ENCODE results near the gene LPP.
A peak's percentile ranks its signal among the peaks of the same experiment; 100 is the strongest.

Gene LPP

DNA sequence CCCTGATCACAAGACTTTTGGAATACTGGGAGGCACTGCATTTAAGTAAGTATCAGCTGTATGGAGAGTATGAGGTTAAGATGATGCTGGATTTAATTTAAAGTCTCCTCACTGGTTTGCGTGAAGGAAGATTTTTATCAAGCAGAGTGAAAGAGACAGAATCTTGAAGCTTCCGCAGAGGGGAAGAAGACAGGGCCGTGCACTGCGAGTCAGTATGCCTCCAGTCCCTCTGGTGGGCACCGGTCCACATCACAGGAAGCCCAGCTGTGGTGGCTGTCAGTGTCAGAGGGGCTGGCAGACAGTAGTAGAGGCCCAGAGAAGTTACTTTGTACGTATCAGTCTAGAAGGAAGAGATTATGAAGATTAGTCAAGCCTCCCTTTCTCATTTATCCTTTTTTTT lies 638.8 kb downstream of the LPP start:
- DNase-seq (ENCODE audit: low read depth): peak; percentile 20

DNA sequence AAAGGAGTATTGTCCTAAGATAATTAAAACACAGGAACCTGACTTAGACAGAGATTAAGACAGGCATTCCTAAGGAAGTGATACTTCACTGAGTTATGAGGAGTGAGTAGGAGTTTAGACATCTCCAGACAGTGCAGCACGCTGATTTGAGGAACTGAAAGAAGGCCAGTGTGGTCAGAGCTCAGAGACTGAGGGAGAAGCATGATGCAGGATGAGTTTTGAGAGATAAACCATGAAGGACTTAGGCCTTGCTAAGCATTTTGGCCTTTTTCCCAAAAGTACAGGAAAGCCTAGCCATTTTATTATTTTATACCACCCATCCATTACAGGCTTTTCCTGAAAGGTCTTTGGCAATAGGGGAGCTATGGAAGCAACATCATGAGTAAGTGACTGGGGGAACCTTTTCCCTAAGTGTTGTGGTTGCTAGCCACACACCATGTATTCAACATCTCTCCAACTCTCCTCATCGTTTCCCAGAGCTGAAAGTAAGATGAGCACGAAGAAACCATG lies 642.2 kb downstream of the LPP start:
- DNase-seq (ENCODE audit: low read depth): peak; percentile 94

DNA sequence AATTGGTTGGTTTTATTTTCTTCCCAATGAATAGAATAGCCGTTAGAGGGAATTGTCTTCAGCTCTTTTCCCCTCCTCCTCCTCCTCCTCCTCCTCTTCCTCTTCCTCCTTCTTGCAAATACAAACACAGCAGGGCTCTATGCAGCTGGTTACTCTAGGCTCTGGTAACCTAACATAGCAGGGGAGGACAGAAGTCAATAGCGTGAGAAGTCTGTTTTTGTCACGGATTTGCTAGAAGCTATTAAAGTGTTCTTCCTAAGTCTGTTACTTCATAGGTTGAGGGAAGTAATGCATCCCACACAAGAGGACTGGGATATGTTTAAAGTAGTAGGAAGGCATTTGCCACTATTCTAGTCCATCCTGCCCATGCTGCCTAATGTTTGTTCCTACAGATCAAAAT lies 643.1 kb downstream of the LPP start:
- DNase-seq (ENCODE audit: low read depth): no peak

DNA sequence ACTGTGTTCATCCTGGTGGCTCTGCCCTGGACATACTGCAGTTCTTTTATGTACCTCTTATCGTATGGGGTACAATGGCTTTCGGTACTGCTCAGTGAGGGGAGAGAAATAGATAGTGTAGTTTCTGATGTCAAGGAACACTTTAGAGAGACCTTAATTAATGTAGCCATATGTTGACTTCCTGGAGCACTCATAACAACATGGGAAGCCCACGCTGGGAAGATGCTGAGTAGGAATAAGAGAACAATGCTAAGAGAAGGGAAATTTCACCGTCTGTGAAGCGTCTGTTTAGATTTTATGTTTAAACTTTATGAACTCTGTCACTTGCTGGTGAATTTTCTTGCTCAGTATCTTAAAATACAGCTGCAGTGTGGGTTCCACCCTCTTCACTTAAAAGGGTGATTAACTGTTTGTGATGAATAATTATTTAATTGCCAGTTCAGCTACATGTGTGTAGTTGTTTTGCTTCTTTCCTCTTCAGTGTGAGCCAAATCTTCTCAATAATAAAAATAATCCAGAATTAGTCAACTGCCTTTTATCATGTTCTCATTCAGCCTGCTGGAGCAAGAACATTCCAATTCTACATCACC lies 644.7 kb downstream of the LPP start:
- no peak for DNase-seq (ENCODE audit: low read depth)

DNA sequence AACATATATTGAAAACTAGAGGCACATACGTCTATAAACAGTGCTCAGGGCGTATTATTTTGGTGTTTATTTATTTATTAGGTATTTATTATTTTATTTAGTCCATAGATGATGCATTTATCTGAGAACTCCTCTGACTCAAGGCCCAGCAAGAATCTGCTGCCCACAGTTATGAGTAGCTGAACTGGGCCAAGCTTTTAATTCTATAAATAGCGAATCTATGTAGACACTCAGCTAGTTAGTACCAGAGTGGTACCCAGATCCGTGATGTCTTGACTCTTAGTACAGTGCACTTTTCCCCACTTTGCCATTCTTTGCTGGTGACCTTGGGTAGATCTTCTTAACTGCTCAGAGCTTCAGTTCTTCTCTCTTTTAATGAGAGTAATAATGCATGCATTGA lies 647.4 kb downstream of the LPP start:
- no peak for DNase-seq (ENCODE audit: low read depth)

DNA sequence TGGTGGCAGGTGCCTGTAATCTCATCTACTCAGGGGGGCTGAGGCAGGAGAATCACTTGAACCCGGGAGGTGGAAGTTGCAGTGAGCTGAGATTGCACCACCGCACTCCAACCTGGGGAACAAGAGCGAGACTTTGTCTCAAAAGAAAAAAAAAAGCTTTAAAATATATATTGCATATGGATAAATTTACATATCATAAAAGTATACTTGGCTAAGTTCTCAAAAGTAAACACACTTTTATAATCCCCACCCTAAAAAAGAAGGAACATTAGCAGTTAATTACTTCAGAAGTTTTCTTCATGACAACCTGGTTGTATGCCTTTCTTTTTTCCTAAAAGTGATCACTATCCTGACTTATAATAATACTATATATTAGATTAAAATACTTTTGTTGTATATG lies 648.7 kb downstream of the LPP start:
- DNase-seq (ENCODE audit: low read depth): no peak

DNA sequence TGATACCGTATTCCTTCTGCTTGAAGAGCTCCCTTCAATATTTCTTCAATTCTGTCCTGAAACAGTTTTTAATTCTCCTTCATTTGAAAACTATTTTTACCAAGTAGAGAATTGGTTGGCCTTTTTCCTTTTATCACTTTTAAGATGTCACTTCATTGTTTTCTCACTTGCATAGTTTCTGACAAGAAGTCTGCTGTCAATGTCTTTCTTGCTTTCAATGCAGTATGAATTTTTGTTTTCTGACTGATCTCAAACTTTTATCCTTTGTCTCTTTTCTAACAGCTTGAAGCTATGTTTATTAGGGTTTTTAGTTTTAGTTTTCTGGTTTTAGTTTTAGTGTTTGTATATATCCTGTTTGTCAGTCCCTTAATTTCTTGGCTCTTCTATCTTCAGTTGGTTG lies 653.0 kb downstream of the LPP start:
- DNase-seq (ENCODE audit: low read depth): peak; percentile 34

DNA sequence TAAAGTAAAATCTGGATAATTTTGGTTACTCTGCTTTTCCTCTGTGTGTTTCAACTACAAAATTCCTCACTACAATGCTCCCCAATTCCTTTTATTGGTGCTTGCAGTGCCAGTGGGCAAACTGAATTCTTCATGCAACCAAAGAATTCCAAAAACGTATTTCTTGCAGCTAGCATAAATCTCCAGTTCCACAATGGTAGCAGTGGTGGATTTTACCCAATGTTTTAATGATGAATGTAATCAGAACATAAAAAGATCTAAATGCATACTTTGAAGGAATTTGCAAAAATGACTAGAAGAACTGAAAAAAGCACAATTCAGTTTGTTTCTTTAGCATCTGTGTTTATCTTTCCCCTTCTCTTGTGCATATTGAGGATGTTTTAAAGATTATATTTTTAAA lies 658.2 kb downstream of the LPP start:
- DNase-seq (ENCODE audit: low read depth): no peak

DNA sequence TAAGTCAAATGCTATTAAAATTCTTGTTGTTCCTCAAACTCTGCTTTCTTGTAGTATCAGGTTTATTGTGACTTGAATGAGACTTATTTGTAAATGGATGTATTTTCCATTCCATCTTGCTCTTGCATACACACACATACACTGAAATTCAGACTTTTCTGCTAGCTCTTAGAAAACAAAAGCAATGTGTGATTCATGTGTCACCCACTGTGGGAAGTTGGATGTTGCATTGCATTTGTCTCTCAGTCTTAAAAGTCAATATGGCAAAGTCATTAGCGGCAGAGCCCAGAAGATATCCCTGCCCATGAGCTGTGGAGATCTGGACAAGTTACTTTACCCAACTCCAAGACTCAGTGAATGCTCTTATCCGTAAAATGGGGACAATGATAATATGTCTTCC lies 660.6 kb downstream of the LPP start:
- no peak for DNase-seq (ENCODE audit: low read depth)

DNA sequence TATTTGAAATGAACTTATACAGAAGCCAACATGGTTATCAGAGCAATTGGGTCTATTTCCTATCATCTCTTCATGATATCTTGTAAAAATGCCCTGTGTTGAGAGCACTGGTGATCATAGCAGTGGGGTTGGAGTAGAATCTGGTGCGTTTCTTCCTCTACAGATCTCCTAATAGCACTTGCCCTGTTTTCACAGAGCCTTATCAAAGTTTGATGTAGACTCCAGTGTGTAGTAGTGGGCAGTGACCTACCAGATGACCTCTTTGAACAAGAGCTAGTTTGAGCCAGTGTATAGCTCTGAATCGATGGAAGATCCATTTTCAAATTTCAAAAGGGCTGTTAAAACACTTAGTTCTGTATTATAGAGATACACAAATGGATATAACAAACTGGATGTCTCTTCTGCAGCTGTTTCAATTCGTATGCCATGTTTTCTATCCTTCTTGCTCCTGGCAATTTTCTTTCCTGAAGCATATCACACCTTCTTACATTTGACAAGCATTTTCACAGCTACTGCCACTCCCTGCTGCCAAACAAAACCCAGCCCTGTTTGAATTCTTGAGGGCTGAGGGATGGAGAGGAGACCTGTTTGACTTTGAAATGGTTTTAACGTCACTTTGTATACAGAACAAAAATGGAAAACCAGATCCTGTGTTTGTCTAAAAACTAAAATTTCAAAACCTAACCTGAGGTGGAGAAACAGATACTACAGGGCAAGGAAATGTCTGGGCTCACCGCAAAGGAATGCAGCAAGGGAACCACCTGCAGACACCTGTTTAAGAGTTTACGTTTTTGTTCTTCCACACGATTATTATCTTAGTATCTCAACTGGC lies 663.4 kb downstream of the LPP start:
- no peak for DNase-seq (ENCODE audit: low read depth)

DNA sequence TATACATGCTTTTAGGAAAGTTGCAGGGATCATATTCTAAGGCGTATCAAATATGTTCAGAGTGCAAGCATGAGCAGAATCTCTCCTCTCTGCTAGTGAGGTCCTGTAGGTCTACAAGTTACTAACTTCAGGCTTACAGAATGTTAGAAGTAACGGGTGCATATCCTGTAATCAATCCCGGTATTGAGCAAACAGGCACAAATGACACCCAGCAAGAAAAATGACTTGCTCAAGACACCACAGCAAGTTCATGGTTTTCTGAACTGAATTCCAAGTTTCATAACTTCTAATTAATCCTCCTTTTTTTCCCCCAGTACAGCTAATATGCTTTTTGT lies 663.9 kb downstream of the LPP start:
- DNase-seq (ENCODE audit: low read depth): no peak

DNA sequence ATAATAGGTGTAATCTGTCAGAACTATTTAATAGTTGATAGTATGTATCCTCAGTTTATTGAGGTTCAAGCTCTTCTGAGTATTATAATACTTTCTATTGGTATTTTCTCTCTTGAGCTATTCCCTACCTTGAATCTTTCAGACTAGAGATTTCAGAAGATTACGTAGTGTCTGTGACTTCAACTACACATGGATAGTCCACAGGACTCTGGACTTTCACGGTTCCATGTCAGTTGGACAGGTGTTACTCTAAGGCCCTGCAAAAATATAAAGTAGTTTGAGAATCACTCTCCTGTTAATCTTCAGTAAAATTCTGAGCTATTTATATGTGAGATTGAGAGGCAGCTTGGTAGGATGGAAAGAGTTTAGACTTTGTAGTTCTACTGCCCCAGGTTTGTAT lies 664.3 kb downstream of the LPP start:
- no peak for DNase-seq (ENCODE audit: low read depth)

DNA sequence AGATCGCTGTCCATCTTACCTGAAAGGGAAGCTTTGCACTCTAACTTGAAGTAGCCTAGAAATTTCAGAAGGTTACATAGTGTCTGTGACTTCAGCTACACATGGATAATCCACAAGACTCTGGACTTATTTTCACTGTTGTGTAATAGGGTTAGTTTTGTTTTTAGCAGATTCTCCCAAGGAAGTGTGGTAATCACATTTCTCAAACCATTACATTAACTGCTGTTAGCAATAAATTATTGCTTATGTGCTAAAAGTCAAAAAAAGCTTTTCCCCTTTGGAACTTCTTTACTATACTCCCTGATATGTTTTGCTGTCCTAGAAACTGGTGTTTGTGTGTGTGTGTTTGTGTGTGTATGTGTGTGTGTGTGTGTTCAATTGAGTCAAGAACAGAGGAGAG lies 666.0 kb downstream of the LPP start:
- no peak for DNase-seq (ENCODE audit: low read depth)

DNA sequence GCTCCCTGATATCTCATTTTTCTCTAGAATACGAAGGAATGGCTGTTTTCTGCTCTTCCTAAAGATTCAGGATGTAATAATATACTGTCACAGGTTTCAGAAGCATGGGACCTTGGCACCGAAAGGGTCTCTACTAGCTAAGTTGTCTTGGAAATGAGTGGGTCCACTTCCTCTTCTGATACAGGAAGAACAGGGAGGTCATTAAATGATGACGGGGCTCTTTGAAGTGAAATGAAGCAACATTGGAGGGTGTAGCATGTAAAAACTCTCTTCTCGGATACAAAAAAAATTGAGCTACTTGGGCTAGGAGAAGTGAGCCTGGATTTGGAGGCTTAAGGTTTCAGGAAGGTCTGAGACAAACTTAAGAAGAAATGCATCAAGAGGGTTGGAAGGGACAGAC lies 668.0 kb downstream of the LPP start:
- DNase-seq (ENCODE audit: low read depth): no peak

DNA sequence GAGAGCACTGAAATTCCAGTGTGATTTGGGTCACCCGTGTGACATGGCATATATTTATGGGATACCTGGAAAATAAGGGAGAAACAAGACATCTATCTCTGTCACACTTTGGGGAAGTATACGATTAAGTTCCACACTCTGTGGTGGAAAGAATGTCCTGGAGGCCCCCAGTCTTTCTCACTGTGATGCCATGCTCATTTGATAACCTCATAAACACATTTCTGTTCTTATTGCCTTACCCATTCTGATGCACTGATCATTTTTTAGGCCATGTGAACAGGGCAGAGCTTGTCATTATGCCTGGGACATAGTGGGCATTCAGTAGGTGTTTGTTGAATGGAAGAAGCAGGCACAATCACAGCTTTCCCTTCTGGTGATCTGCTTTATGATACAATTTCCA lies 668.5 kb downstream of the LPP start:
- no peak for DNase-seq (ENCODE audit: low read depth)

DNA sequence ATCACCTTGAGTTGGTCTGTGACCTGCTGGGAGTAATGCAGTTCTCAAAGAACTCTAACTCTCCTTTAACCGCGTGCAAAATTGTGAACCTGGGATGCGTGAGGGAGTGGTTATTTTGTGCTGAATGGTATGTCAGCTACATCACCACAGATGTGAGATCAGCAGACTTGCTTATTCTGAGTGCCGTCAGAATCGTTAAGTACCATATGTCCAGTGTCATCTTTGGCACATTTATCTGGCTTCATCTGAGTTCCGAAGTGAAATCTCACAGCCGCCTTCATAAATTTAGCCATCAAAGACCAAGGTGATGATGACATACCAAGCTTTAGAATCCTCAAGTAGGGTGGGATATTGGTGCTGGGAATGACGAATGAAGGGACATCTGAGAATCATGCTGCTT lies 670.6 kb downstream of the LPP start:
- DNase-seq (ENCODE audit: low read depth): no peak

DNA sequence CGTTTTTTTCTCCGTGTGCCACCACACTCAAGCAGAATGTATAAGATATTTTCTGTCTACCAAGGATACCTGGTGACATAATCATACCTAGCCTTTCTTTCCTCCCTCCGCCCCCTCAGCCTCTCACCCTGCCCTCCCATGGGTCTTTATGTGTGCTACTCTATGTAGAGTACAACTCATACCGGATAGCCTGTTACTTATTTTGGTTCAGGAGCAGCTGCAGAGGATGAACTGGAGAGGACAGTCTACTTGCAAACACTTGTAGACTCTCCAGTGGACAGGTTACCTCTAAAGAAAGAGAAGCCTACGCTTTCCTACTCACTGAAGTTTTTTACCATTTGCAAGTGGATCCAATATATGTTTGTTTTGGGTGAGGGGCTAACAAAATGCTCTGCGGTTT lies 671.9 kb downstream of the LPP start:
- no peak for DNase-seq (ENCODE audit: low read depth)

DNA sequence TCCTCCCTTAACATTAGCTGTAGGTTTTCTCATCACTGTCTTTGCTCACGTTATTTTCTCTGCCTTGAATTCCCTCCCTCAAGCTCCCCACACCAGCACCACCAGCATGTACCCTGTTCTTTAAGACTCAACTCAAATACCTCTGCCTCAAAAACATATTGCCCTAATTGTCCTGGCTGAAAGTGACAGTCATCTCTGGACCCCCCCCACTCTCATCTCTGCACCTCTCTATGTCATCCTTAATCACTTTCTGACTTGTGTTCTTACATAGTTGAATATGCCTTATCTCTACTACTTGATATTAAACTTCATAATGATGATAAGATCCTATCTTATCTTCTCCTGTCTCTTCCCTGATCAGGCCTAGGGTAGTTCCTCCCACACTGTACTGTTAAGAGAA lies 672.6 kb downstream of the LPP start:
- DNase-seq (ENCODE audit: low read depth): no peak

DNA sequence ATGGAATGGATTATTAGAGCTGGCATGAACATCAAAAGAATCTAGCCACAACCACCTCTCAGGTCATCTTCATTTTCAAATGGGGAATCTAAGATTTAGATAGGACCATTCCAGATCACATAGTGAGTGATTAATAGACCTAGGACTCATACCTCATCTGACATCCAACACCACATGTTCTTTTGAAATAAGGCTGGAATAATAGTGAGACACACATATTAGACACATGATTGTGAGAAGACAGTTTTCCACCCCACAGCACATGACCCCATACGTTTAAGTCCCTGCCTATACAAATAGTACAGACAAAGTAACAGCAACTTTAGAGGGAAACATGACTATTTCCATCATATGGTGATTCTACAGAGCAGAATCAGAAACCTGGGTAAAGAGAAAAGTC lies 673.1 kb downstream of the LPP start:
- DNase-seq (ENCODE audit: low read depth): no peak

DNA sequence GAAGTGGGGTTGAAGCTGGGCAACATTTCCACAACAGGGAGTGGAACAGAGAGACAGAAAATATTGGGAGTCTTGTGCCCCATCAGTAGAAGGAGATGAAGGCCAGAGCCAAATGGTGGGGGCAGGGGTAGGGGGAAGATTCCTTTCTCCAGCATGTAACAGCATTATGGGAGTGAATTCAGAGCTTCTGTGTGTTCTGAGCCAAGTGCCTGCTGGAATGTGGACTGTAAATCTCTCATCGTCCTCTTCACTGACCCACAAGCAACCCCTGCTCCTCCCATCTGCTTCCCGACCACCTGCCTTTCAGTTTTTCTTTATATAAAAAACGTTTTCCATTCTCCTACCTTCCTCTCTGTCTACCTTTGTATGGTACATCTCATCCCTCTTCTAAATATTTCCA lies 673.6 kb downstream of the LPP start:
- no peak for DNase-seq (ENCODE audit: low read depth)

DNA sequence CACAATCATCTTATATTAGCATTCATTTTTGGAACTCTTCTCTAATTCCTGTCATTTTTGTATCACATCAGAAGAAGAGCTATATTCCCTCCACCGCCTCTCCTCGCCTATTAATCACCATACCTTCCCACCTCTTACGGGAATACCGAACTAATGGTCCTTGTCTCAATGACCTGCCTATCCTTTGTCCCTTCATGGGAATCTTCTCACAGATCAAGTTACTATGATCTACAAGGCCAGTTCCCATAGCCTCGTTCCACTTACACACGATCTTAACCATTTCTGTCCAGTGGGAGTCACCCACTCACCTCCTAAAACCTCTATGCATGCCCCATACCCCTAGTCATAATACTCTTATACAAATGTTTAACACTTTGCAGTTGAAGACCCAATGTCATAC lies 675.2 kb downstream of the LPP start:
- no peak for DNase-seq (ENCODE audit: low read depth)

DNA sequence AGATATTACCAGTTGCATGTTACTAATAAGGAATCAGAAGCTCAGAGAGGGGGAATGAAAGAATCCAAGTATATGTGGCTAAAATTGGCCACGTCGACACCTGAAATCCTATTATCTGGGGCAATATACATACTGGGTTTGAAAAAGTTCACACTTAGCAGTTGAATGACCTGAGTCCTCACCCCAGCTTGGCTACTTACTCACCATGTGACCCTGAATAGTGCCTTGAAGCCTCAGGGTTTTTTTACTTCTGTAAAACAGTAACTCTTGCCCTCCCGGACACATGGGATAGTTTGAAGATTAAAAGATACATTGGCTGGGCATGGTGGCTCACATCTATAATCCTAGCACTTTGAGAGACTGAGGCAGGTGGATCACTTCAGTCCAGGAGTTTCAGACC lies 675.6 kb downstream of the LPP start:
- no peak for DNase-seq (ENCODE audit: low read depth)

DNA sequence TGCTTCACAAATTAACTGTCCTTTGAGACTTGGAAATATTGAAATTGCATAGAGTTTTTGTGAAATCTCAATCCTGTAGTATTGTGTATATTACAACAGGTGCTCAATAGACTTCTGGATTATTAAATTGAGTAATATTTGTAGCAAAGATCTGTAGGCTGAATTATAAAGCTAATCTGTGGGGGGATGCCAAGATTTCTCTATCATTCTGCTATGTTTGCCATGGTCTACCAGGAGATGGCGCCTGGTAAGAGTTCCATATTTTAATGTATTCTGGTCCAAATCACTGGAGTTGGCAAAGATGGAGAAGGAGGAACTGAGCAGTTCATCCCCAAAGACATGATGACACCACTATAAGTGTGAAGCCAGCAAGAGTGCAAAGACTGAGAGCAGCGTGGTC lies 676.9 kb downstream of the LPP start:
- peak; percentile 47 for DNase-seq (ENCODE audit: low read depth)

DNA sequence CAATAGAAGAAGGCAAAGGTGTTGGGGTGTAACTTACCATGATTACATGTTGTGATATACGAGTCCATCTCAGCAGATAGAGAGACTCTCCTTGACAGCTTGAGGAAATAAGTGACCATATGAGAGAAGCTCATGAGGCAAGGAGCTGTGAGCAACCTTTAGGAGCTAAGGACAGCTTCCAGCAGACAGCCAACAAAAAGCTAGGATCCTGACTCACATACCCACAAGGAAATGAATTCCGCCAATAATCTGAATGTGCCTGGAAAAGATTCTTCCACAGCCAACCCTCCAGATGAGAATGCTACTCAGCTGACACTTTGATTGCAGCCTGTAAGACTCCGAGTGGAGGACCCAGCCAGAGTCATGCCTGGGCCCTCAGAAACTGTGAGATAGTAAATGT lies 678.2 kb downstream of the LPP start:
- DNase-seq (ENCODE audit: low read depth): no peak

All from ELR (cell line).